Left forelimb (tissue), 1 donor: Measurements from ENCODE around the gene USP49.
A peak's percentile ranks its signal among the peaks of the same experiment; 100 is the strongest.
"Not testable (repeated sequence)": the region's sequence is repeated elsewhere in the genome, so short reads cannot be mapped to it uniquely, and the experiment has no call there.

Source experiments
- DNase-seq: peaks from one replicate; pipeline ENCODE4 v3.0.0-alpha.2; 2018; ENCODE audit warnings: low spot score

The USP49 gene

DNA sequence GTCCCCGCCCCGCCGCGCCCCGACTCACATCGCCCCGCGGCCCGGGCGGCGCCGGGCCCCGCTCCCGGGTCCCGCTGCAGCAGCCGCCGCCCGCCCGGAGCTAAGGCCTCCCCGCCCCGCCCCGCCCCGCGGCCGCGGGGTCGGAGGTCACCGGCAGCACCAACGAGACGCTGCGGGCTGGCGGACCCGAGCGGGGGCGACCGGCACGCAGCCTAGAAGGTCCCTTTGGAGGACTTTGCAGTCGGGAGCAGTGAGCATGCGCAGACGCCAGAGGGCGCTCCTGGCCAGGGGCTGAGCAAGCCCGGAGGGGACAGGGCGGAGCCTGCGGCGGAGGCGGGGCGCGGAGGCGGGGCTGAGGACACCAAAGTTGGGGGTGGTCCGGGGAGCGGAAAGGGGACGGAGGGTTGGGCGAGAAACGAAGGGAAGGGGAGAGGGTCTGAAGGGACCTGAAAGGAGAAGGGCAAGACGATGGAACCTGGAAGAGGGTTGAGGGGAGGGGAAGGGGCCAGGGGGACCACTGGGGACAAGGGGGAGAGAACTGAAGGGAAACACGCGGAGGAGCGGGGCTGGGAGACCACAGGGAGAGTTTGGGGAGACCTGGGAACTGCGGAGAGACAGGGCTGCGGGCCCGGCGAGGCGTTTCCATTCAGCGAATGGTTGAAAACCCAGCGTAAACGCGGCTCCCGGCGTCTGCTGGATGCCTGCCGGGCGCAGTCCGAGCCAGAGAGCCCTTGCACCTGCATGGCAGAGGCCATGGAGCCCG lies 115.2 kb downstream of the USP49 start, which contains the start of gene FRS3:
FRS3 (minus strand) TSS at position 113 of the 763 bp plus-strand sequence. CDS start 2,913 bp downstream, outside the sequence.
- peak; percentile 99 for DNase-seq

GRCh38 chr6:41779336-41779735 lies 115.8 kb downstream of the USP49 start:
- DNase-seq: no peak

GRCh38 chr6:41778895-41779294 lies 116.3 kb downstream of the USP49 start:
- no peak for DNase-seq

GRCh38 chr6:41777551-41778285 lies 117.5 kb downstream of the USP49 start:
- no peak for DNase-seq

DNA sequence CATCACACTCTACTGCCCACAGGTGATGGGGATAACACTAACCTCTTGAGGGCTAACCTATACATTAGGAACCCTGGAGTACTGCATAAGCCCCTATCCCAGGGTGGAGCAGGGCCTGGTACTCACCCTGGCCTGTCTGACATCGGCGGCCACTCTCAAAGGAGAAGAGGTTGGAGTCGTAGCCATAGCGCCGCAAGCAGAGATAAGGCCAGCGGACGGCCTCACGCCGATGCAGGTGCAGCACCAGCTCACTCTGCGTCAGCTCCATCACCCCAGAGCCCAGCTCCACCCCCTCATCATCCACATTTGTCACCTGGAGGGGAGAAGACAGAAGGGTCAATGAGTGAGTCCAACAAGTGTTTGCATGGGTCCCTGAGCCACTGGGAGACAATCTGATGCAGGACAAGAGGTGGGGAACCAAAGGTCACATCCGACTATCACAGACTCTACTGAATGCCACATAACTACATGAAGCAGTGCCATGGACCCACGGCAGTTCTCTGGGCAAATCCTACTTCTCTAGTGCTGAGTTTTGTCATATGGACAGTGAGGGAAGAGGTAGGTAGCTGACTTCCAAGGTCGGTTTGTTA lies 119.8 kb downstream of the USP49 start:
- DNase-seq: no peak

GRCh38 chr6:41774841-41775240 lies 120.3 kb downstream of the USP49 start:
- DNase-seq: no peak

DNA sequence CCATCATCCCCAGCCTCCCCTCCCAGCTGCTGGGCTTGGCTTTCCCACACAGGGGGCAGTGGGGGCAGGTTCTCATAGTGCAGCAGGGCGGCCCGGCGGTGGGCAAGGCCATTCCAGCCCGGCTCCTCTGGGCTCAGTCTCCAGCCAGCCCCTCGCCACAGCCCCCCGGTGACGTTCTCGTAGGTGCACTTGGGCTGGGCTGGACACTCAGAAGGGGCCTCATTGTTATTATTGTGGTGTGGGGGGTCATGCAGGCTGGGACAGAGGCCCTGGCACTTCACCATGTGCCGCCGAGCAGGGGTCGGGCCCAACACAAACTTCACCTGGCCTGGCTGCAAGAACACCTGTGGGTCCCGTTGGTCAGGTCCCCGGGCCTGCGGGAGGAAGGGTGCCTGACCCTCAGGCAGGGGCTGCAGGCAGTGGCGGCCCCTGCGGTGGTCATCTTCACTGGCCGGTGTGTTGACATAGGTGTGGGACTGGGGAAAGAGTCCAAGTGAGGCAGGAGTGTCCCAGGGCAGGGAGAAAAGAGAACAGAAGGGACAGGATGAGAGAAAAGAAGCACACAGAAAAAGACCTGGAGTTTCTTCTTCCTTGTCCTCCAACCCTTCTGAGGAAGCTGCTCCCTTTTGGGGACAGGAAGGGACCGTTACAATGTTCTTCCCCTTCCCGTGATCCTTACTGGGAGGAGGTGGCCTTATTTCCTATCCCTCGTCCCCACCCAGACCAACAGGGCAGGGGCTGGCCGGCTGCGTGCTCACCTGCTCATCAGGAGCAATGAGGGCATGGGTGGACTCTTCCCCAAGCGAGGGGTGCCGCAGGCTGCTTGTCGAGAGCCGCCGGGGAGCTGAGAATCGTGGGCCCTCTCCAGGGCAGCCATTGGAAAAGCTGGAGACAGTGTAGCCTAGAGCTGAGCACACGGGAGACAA lies 123.9 kb downstream of the USP49 start:
- DNase-seq: no peak

DNA sequence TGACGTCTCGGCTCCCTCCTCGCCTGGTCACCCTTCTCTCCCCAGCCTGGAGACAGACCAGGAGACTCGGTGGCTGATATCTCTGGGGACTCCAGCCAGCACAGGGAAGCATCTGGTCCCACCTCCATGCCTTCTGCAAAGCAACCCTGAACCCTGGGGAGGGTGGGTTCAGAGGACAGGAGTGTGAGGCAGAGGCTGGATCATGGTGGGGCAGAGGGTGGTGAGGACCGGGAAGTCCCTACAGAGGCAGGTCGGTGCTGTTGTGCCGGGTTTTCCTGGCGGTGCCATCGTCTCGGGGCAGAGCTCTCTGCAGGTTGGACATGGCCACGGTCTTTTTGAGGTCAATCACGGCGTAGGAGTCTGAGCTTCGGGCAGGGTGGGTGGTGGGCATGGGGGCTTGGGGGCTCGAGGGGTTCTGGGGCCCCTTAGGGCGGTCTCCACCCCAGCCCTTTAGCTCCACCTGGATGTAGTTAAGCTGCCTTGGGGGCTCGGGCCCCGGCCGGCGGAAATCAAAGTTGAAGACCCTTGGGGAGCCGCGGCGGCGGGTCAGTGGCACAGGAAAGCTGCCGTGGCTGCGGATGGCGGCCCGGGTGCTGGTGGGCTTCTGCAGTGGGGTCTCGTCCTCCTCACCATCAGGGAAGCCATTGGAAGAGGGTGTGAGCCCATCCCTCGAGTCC lies 124.7 kb downstream of the USP49 start:
- no peak for DNase-seq

- no peak for DNase-seq
Observed at GRCh38 chr6:41769376-41769775, 125.8 kb downstream of the USP49 start.

- no peak for DNase-seq
Observed at GRCh38 chr6:41768545-41769308, 126.4 kb downstream of the USP49 start.

- DNase-seq: no peak
Observed at GRCh38 chr6:41767112-41767833, 127.9 kb downstream of the USP49 start.

DNA sequence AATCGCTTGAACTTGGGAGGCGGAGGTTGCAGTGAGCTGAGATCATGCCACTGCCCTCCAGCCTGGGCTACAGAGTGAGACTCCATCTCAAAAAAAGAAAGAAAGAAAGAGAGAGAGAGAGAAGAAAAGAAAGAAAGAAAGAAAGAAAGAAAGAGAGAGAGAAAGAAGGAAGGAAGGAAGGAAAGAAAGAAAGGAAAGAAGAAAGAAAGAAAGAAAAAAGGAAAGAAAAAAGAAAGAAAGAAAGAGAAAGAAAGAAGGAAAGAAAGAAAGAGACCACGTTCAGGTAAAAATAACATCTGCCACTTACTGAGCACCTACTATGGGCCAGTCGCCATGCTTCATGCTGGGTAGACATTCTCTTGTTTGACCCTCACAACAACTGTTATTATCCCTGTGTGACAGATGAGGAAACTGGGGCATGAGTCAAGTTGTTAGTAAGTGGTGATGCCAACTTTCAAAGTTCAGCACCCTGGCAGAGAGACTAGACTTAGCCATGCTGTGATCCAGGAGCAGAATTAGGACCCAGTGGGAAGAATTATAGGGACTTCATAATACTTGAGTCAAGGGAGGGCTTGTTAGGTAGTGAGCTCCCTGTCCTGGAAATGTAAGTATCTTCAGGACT lies 129.0 kb downstream of the USP49 start:
- DNase-seq: not testable (repeated sequence)

DNA sequence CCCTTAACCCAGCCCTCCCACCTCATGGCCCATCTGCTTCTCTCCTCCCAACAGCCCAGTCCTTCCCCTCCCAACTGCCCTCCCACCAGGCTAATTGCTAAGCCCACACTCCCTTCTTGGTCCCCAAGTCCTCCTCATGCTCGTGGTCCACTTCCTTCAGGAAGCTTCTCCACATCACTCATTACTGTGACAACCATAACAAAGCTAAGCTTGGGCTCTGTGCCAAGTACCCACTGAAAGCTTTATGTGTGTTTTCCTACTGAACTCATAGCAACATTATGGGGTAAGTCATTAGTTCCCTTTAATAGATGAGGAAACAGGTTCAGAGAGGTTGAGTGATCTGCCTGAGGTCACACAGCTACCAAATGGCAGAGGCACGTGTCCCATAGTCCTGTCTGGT lies 131.7 kb downstream of the USP49 start:
- DNase-seq: no peak

DNA sequence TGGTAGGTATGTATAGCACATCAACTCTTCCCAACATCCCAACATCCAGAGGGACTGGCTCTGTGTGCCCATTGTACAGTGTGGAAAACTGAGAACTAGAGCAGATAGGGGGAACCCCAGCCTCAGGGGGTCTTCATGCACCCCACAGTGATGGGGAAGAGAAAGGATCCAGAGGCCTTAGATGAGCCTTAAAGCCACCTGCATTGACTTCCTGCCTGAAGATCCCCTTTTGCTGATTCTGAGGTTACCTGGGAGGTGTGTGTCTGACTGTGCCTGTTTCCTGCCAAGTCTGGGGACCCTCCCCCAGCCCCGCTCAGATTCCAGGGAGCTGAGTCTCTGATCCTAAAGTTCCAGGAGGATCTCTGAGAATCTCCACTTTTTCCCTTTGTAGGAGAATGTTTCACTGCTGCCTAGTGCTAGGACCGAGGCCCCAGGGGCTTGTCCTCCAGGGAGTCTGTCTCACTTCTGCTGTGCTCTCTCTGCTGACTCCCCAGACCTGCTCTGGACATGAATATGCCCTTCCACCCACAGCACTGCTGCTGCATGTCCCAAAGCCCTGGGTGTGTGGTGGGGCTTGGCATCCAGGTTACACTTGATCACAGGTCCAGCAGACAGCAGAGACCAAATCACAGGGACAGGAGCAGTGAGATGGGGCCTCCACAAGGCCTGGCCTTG lies 135.1 kb downstream of the USP49 start:
- no peak for DNase-seq

- DNase-seq: no peak
Observed at GRCh38 chr6:41759106-41759904, 135.9 kb downstream of the USP49 start.

DNA sequence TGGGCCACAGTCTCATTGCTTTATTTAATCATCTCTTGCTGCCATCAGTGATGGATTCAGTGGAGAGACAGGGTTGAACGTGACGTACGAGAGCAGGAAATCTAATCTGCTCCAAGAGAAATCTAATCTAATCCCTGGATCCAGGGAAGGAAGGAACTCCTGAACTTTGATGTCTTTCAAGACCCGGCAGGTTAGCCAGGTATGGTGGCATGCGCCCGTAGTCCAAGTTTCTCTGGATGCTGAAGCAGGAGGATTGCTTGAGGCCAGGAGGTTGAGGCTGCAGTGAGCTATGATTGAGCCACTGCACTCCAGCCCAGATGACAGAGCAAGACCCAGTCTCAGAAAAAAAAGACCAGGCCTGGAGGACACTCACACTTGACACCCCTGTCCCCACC lies 136.5 kb downstream of the USP49 start:
- no peak for DNase-seq

DNA sequence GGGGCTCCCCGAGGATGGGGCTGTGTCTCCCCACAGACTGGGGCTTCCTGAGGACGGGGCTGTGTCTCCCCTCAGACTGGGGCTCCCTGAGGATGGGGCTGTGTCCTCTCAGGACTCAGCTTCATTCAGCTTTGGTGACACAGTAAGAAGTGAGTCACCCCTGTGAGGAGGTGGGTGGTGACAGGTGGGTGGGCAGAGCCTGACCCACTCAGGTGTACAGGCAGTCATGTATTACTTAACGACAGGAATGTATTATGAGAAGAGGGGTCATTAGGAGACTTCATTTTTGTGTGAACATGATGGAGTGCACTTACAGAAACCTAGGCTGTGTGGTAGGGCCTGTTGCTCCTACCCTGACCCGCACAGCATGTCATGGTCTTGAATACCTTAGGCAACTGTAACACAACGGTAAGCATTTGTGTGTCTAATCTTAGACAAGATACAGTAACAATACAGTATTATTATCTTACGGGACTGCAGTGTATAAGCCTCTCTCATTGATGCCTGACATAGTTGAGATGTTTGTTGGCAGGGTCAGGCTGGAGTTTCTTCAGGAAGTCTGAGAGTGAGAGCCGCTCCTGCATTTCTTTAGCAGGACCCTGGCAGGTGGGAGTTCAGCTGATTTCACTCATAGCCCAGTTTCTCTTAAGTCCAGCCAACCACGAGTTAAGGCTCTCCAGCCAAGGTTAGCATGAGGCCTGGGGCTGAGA lies 137.1 kb downstream of the USP49 start:
- DNase-seq: no peak
